IPS-18c (cell line): Measurements from ENCODE around the gene LRRC56.
"Not testable (repeated sequence)": the region's sequence is repeated elsewhere in the genome, so short reads cannot be mapped to it uniquely, and the experiment has no call there.

Experiments
- H3K4me3 ChIP-seq: 2 replicates; pipeline ENCODE4 v1.7.0; 2013; ENCODE audit warnings: low read depth, mild to moderate bottlenecking, low read length, moderate library complexity; ENCODE audit not compliant: insufficient read depth
- H3K9me3 ChIP-seq: one replicate; pipeline ENCODE4 v1.6.1; 2013; ENCODE audit warnings: mild to moderate bottlenecking, low read length, moderate library complexity; ENCODE audit not compliant: control insufficient read depth, insufficient read depth

The LRRC56 gene

GRCh38 chr11:512761-513595 lies 24.3 kb upstream of the LRRC56 start:
- Histone ChIP-seq H3K9me3 (peaks cover 4% of the 10 kb centered on the region), H3K4me3 (no peak overlapping the region)

GRCh38 chr11:514606-515005 lies 22.7 kb upstream of the LRRC56 start:
- H3K9me3 ChIP-seq = peaks cover 8% of the 10 kb centered on the region
- no peak overlapping the region for H3K4me3 ChIP-seq

DNA sequence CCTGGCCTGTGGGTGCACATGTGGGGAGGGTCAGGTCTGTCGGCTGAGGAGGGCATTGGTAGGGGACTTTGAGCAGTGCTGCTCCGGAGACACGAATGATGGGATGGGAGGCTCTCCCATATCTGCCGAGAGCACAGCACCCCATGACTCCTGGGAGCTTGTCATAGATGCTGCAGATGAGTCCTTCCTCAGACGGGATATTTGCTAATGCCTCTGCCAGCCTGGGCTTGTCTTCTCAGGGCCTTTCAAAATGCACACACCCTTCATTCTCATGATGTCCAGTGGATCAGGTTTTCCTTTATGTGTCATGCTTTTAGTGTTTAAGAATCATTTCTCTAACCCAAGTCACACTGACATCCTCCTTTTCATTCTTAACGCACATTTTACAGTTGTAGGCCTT lies 22.2 kb upstream of the LRRC56 start:
- peaks cover 8% of the 10 kb centered on the region for H3K9me3 ChIP-seq

GRCh38 chr11:516400-516799 lies 20.9 kb upstream of the LRRC56 start:
- Histone ChIP-seq H3K9me3 (peaks cover 8% of the 10 kb centered on the region), H3K4me3 (no peak overlapping the region)

More for the DNA sequence above, 22.2 kb upstream of the LRRC56 start:
- H3K4me3 ChIP-seq = no peak overlapping the region

GRCh38 chr11:516918-517685 lies 20.2 kb upstream of the LRRC56 start:
- not testable (repeated sequence) for H3K4me3 ChIP-seq, H3K9me3 ChIP-seq

- peaks cover 8% of the 10 kb centered on the region for H3K9me3 ChIP-seq
- H3K4me3 ChIP-seq = peak overlapping the region; percentile 24; the same call in 1 of the 2 replicates
These were observed 18.7 kb upstream of the LRRC56 start for GRCh38 chr11:518463-519202.

- peaks cover 8% of the 10 kb centered on the region for H3K9me3 ChIP-seq
These were observed 16.7 kb upstream of the LRRC56 start for GRCh38 chr11:520428-521176.

GRCh38 chr11:521177-521688 lies 16.1 kb upstream of the LRRC56 start:
- Histone ChIP-seq H3K9me3 (peaks cover 8% of the 10 kb centered on the region), H3K4me3 (no peak overlapping the region)

More at GRCh38 chr11:520428-521176, 16.7 kb upstream of the LRRC56 start:
- H3K4me3 ChIP-seq = no peak overlapping the region

GRCh38 chr11:526192-526591 lies 11.1 kb upstream of the LRRC56 start:
- H3K9me3 ChIP-seq = no peaks in the 10 kb centered on the region
- H3K4me3 ChIP-seq = no peak overlapping the region

- Histone ChIP-seq H3K9me3 (no peaks in the 10 kb centered on the region), H3K4me3 (no peak overlapping the region)
These were observed 9.0 kb upstream of the LRRC56 start for GRCh38 chr11:528166-528814.

GRCh38 chr11:528815-529727 lies 8.3 kb upstream of the LRRC56 start:
- Histone ChIP-seq H3K4me3 (no peak overlapping the region), H3K9me3 (no peaks in the 10 kb centered on the region)

- Histone ChIP-seq H3K9me3 (no peaks in the 10 kb centered on the region), H3K4me3 (no peak overlapping the region)
These were observed 7.5 kb upstream of the LRRC56 start for GRCh38 chr11:529728-530411.

- Histone ChIP-seq H3K9me3 (no peaks in the 10 kb centered on the region), H3K4me3 (no peak overlapping the region)
These were observed 6.1 kb upstream of the LRRC56 start for GRCh38 chr11:530960-531831.

DNA sequence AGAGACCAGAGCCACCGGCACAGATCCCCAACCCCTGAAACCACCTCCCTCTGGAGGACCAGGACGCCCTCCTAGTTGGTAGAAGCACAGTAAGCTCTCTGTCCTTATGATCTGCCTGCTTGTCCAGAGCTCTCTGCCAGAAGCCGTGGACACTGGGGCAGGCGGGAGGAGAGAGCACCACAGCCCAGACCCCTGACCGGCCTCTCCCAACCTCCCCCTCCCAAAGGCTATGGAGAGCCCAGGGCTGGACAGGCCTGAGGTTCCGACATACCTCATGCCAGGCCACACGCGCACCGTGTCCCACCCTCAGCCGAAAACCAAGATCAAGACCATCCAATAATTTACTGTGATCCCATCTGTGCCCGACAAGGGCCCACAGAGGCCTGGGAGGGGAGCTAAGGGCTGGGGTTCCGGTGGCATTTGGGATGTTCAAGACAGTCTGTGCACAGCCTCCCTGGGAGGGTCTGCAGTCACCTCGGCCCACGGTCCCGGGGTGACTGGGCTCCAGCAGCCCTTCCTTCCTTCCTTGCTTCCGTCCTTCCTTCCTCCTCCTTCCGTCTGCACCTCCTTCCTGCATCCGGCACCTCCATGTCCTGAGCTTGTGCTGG lies 5.3 kb upstream of the LRRC56 start:
- no peaks in the 10 kb centered on the region for H3K9me3 ChIP-seq

More for the DNA sequence above, 5.3 kb upstream of the LRRC56 start:
- H3K4me3 ChIP-seq = no peak overlapping the region
